PC-9 (cell line): ENCODE data around the gene RET. TPM values are rescaled to one million over a fixed set of nuclear protein-coding genes. Genes with fewer than 3 reads are reported as not detected.

ENCODE experiments used
- BruUV-seq: library from RNA; stranded (reverse); fragments of 400-500 nt; replicated peaks from 2 replicates; lab custom pipeline; 2021; lab: Mats Ljungman, UMichigan
- CTCF ChIA-PET: fragments of 300-600 bp; sonication (Branson Sonifier 250); formaldehyde crosslinking; loops from one replicate; lab custom pipeline; 2022; ENCODE audit warnings: antibody characterized with exemption; lab: Charles Lee
- POLR2A ChIA-PET: fragments of 300-600 bp; sonication (Branson Sonifier 250); formaldehyde crosslinking; loops from one replicate; lab custom pipeline; 2022; ENCODE audit warnings: antibody characterized with exemption; ENCODE audit not compliant: unreplicated experiment; lab: Charles Lee
- DNase-seq, 2 experiments: peaks; one replicate each; pipeline versions ENCODE4 v3.0.0 to v3.0.0-alpha.2; 2015 to 2022; ENCODE audit warnings: mixed read lengths in 1 of 2
- H2AFZ ChIP-seq: fragments of 200-600 bp; sonication (generic); 2 replicates; pipeline ENCODE4 v1.8.1; 2017; ENCODE audit warnings: antibody characterized with exemption
- H3F3A ChIP-seq: fragments of 200-600 bp; sonication (generic); 2 replicates; pipeline ENCODE4 v1.8.1; 2017; ENCODE audit warnings: antibody characterized with exemption, mild to moderate bottlenecking, low read depth; ENCODE audit not compliant: insufficient read depth
- H3K27ac ChIP-seq: fragments of 200-600 bp; sonication (generic); 2 replicates; pipeline ENCODE4 v1.6.1; 2016; ENCODE audit warnings: mixed run types
- H3K27me3 ChIP-seq: fragments of 200-600 bp; sonication (generic); 2 replicates; pipeline ENCODE4 v1.6.1; 2016; ENCODE audit warnings: low read depth, mixed run types; ENCODE audit not compliant: insufficient read depth
- H3K36me3 ChIP-seq: fragments of 200-600 bp; sonication (generic); 2 replicates; pipeline ENCODE4 v1.6.1; 2016; ENCODE audit warnings: low read depth, mixed run types
- H3K4me1 ChIP-seq: fragments of 200-600 bp; sonication (generic); replicated peaks from 2 replicates; pipeline ENCODE4 v1.6.1; 2016; ENCODE audit warnings: mixed run types; ENCODE audit not compliant: insufficient read depth
- H3K4me2 ChIP-seq: fragments of 200-600 bp; sonication (generic); 2 replicates; pipeline ENCODE4 v1.6.1; 2017; ENCODE audit warnings: mixed run types
- H3K4me3 ChIP-seq: fragments of 200-600 bp; sonication (generic); 2 replicates; pipeline ENCODE4 v1.6.1; 2016; ENCODE audit warnings: mixed run types
- H3K79me2 ChIP-seq: fragments of 200-600 bp; sonication (generic); 2 replicates; pipeline ENCODE4 v1.6.1; 2017; ENCODE audit warnings: low read depth, mixed run types
- H3K9me2 ChIP-seq: fragments of 200-600 bp; sonication (generic); 2 replicates; pipeline ENCODE4 v1.8.1; 2017; ENCODE audit warnings: mild to moderate bottlenecking; ENCODE audit not compliant: insufficient read depth
- H3K9me3 ChIP-seq: fragments of 200-600 bp; sonication (generic); 2 replicates; pipeline ENCODE4 v1.8.1; 2016; ENCODE audit warnings: low read depth; ENCODE audit not compliant: insufficient read depth
- H4K20me1 ChIP-seq: fragments of 200-600 bp; sonication (generic); 2 replicates; pipeline ENCODE4 v1.8.1; 2017; ENCODE audit not compliant: insufficient read depth
- EZH2 ChIP-seq: fragments of 200-600 bp; sonication (generic); IDR thresholded peaks from 2 replicates; pipeline ENCODE4 v1.8.0; 2017; ENCODE audit warnings: antibody characterized with exemption, low read depth
- intact Hi-C: fragments of 100-400 bp; cut with micrococcal nuclease; formaldehyde crosslinking; loops from one replicate; pipeline ENCODE4 v1.10.0; 2022; ENCODE audit not compliant: unreplicated experiment
- total RNA-seq: library from RNA; stranded (reverse); gene quantifications from 2 replicates; pipeline ENCODE4 v1.2.3, GENCODE V29; 2021
- TF ChIP-seq, protein P1 (sequence below): fragments of 200-600 bp; sonication (generic); conservative IDR thresholded peaks from 2 replicates; pipeline ENCODE4 v1.6.1; 2017; ENCODE audit warnings: mixed run types, antibody characterized with exemption, mild to moderate bottlenecking, moderate library complexity

RET gene
- total RNA-seq, 1 experiment from 2014 or later, result not detected

DNA sequence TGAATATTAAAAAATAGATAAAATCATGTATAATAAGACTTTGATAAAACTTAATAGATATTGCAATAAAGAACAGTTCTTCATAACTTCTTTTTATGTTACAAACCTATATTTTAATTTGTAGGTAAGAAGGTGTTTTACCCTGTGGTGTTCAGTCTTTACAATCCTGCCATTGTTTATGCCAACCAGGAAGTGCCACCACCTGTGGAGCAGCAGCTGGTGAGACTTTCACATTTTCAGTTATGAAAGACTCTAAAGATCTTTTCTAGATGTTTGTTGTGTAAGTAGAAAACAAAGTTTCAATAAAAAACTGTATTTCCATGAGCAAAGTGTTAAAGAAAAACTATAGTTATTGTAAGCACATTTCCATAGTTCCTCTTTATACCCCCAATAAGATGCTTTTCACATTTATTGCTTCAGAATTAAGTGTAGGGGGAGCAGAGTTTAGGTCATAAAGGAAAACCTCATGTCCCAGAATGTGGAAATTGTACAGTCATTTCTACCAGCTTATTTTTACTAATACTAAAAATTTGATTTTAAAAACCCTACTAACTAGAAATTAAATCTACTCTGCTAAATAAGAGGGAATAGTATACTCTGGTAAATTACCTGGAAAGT lies 90.1 kb downstream of the RET start:
- Histone ChIP-seq H3F3A (peaks cover 3% of the 10 kb centered on the region; the same call in 1 of the 2 replicates), H3K9me2 (no peaks in the 10 kb centered on the region), H3K27me3 (no peaks in the 10 kb centered on the region), H3K4me3 (no peak overlapping the region), H3K79me2 (no peaks in the 10 kb centered on the region), H3K9me3 (no peaks in the 10 kb centered on the region), H3K27ac (no peak overlapping the region; the same call in 1 of the 2 replicates), H4K20me1 (no peaks in the 10 kb centered on the region), H3K4me2 (peak overlapping the region; percentile 5; the same call in 1 of the 2 replicates), H3K4me1 (peaks cover 16% of the 10 kb centered on the region), H3K36me3 (no peaks in the 10 kb centered on the region), H2AFZ (no peak overlapping the region)
- ChIA-PET CTCF (no interaction called here), POLR2A (no interaction called here)
- no TSS peak for BruUV-seq
- DNase-seq, result peak in 1 of 2 experiments; percentile 56
- TF ChIP-seq, protein P1, sequence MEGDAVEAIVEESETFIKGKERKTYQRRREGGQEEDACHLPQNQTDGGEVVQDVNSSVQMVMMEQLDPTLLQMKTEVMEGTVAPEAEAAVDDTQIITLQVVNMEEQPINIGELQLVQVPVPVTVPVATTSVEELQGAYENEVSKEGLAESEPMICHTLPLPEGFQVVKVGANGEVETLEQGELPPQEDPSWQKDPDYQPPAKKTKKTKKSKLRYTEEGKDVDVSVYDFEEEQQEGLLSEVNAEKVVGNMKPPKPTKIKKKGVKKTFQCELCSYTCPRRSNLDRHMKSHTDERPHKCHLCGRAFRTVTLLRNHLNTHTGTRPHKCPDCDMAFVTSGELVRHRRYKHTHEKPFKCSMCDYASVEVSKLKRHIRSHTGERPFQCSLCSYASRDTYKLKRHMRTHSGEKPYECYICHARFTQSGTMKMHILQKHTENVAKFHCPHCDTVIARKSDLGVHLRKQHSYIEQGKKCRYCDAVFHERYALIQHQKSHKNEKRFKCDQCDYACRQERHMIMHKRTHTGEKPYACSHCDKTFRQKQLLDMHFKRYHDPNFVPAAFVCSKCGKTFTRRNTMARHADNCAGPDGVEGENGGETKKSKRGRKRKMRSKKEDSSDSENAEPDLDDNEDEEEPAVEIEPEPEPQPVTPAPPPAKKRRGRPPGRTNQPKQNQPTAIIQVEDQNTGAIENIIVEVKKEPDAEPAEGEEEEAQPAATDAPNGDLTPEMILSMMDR, result no peak
- TF ChIP-seq EZH2, result no peak
- intact Hi-C loops, result no loop called here

DNA sequence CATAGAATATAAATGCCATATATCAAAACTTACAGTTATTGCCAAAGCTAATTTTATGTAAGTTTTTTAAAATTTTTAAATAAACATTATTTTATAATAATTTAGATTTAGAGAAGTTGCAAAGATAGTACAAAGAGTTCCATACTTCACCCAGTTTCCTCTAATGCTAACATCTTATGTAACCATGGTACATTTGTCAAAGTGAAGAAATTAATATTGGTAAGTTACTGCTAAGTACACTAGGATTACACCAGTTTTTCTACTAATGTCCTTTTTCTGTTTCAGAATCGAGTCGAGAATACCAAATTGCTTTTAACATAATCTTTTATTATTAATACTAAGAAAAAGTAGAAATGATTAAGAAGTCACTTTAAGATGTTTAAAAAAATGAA lies 90.6 kb downstream of the RET start:
- H3K79me2 ChIP-seq, result no peaks in the 10 kb centered on the region
- no peak overlapping the region for H2AFZ ChIP-seq
- no peaks in the 10 kb centered on the region for H3K9me3 ChIP-seq
- no peaks in the 10 kb centered on the region for H4K20me1 ChIP-seq
- no peak overlapping the region for H3K4me2 ChIP-seq
- intact Hi-C loops, result no loop called here
- BruUV-seq, result no TSS peak
- no peak overlapping the region for H3K4me3 ChIP-seq
- peaks cover 3% of the 10 kb centered on the region; the same call in 1 of the 2 replicates for H3F3A ChIP-seq
- H3K9me2 ChIP-seq, result no peaks in the 10 kb centered on the region
- H3K27ac ChIP-seq, result no peak overlapping the region
- no peak for DNase-seq
- POLR2A ChIA-PET, result no interaction called here
- no peak for TF ChIP-seq EZH2
- TF ChIP-seq, protein P1, result no peak
- no peaks in the 10 kb centered on the region for H3K27me3 ChIP-seq
- H3K4me1 ChIP-seq, result peaks cover 17% of the 10 kb centered on the region
- no peaks in the 10 kb centered on the region for H3K36me3 ChIP-seq
- CTCF ChIA-PET, result no interaction called here

DNA sequence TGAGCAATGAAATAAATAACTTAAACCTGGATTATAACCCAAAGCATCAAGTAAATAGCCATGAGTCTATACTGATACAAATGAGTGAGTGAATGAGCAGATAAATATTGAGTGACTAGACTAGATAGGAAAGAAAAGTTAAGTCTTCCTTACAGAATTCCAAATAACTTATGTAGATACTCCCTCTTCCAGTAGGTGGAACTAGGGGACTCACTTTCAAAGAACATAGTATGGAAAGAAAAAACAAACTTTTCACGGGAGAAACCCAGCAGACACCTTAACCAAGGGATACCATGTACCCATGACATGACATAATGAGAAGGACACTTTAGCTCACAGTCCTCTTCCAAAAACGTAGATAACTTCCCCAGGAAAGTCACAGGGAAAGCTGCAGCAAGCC lies 93.6 kb downstream of the RET start:
- no TSS peak for BruUV-seq

More for the DNA sequence above, 93.6 kb downstream of the RET start:
- H2AFZ ChIP-seq, result no peak overlapping the region
- POLR2A ChIA-PET, result no interaction called here
- no peak overlapping the region for H3K4me2 ChIP-seq
- no peaks in the 10 kb centered on the region for H3K27me3 ChIP-seq
- peaks cover 17% of the 10 kb centered on the region for H3K4me1 ChIP-seq
- no peaks in the 10 kb centered on the region for H3K9me3 ChIP-seq
- no peak for DNase-seq
- no peak overlapping the region for H3K4me3 ChIP-seq
- intact Hi-C loops, result no loop called here
- peaks cover 3% of the 10 kb centered on the region; the same call in 1 of the 2 replicates for H3F3A ChIP-seq
- no peaks in the 10 kb centered on the region for H4K20me1 ChIP-seq
- H3K27ac ChIP-seq, result no peak overlapping the region
- H3K9me2 ChIP-seq, result no peaks in the 10 kb centered on the region
- TF ChIP-seq, protein P1, result peak; percentile 41; the same call in 1 of the 2 replicates
- TF ChIP-seq EZH2, result no peak
- CTCF ChIA-PET, result no interaction called here
- H3K36me3 ChIP-seq, result no peaks in the 10 kb centered on the region
- H3K79me2 ChIP-seq, result no peaks in the 10 kb centered on the region
